Muscle of leg (tissue), 11 donors: ENCODE data around the gene EMID1. TPM values are rescaled to one million over a fixed set of nuclear protein-coding genes. Genes with fewer than 3 reads are reported as not detected.
A peak's percentile ranks its signal among the peaks of the same experiment; 100 is the strongest.

ENCODE experiments used
- DNase-seq: peaks from one replicate; pipeline ENCODE4 v3.0.0; 2013
- H3K27ac ChIP-seq: one replicate; pipeline ENCODE4 v1.5.1; 2013; ENCODE audit warnings: mild to moderate bottlenecking, low read length, control low read depth
- H3K27me3 ChIP-seq: one replicate; pipeline ENCODE4 v1.6.1; 2013; ENCODE audit warnings: low read length; ENCODE audit not compliant: control insufficient read depth, insufficient read depth
- H3K36me3 ChIP-seq: one replicate; pipeline ENCODE4 v1.6.1; 2013; ENCODE audit warnings: low read length; ENCODE audit not compliant: control insufficient read depth, insufficient read depth
- H3K4me1 ChIP-seq: one replicate; pipeline ENCODE4 v1.6.1; 2013; ENCODE audit warnings: low read length; ENCODE audit not compliant: control insufficient read depth, insufficient read depth
- H3K4me3 ChIP-seq: one replicate; pipeline ENCODE4 v1.5.1; 2013; ENCODE audit warnings: low read length, control low read depth
- H3K9me3 ChIP-seq: replicated peaks from 2 replicates; pipeline ENCODE4 v1.6.1; 2013; ENCODE audit warnings: low read depth, low read length; ENCODE audit not compliant: control insufficient read depth
- WGBS: methylation state at CpG from one replicate; pipeline ENCODE4 v1.1.5; 2013; ENCODE audit warnings: missing lambda C conversion rate; ENCODE audit not compliant: insufficient coverage; 5-methylcytosine and 5-hydroxymethylcytosine counted together
- polyA plus RNA-seq, 8 donors: library from polyadenylated mRNA; unstranded; fragments of 120-200 nt; gene quantifications; one replicate each; pipeline versions ENCODE4 v1.2.1 to v1.2.3, GENCODE V29; 2013; ENCODE audit warnings: inconsistent platforms in 1 of 8, low replicate concordance in 1 of 8; ENCODE audit not compliant: insufficient read length in 8 of 8, insufficient read depth in 1 of 8
- total RNA-seq: library from RNA; stranded (reverse); fragments of 120-200 nt; gene quantifications from one replicate; pipeline ENCODE4 v1.2.4, GENCODE V29; 2013

Gene EMID1
- total and polyA plus RNA-seq, 9 donors, result 5.2 to 20.4 (median 7.2) TPM

- peak; percentile 92 for DNase-seq
- Histone ChIP-seq H3K4me1 (peaks cover 27% of the 10 kb centered on the region), H3K36me3 (peaks cover 41% of the 10 kb centered on the region), H3K4me3 (peak overlapping the region; percentile 81), H3K27ac (peak overlapping the region; percentile 98), H3K27me3 (no peaks in the 10 kb centered on the region), H3K9me3 (no peaks in the 10 kb centered on the region)
- under 1% methylated on average over 44 of the region's 51 CpGs for WGBS
These were observed 63.0 kb downstream of the EMID1 start for GRCh38 chr22:29268511-29269229.

GRCh38 chr22:29269230-29269604 lies 63.5 kb downstream of the EMID1 start:
- Histone ChIP-seq H3K27me3 (no peaks in the 10 kb centered on the region), H3K9me3 (no peaks in the 10 kb centered on the region), H3K27ac (peak overlapping the region; percentile 98), H3K4me3 (peak overlapping the region; percentile 81), H3K36me3 (peaks cover 38% of the 10 kb centered on the region), H3K4me1 (peaks cover 27% of the 10 kb centered on the region)
- no peak for DNase-seq
- 0% methylated on average over 10 of the region's 14 CpGs for WGBS

GRCh38 chr22:29269731-29270474 lies 64.2 kb downstream of the EMID1 start:
- Histone ChIP-seq H3K9me3 (no peaks in the 10 kb centered on the region), H3K4me1 (peaks cover 27% of the 10 kb centered on the region), H3K27me3 (no peaks in the 10 kb centered on the region), H3K27ac (no peak overlapping the region), H3K36me3 (peaks cover 36% of the 10 kb centered on the region), H3K4me3 (peak overlapping the region; percentile 81)
- WGBS, result 16% methylated on average over 4 of the region's 13 CpGs
- no peak for DNase-seq

- Histone ChIP-seq H3K27me3 (no peaks in the 10 kb centered on the region), H3K4me3 (peak overlapping the region; percentile 81), H3K36me3 (peaks cover 35% of the 10 kb centered on the region), H3K27ac (no peak overlapping the region), H3K4me1 (peaks cover 27% of the 10 kb centered on the region), H3K9me3 (no peaks in the 10 kb centered on the region)
- DNase-seq, result no peak
- WGBS, result 0% methylated on average over 3 of the region's 9 CpGs
These were observed 65.0 kb downstream of the EMID1 start for GRCh38 chr22:29270475-29271271.

GRCh38 chr22:29272624-29273023 lies 66.9 kb downstream of the EMID1 start:
- Histone ChIP-seq H3K27ac (no peak overlapping the region), H3K4me3 (no peak overlapping the region), H3K4me1 (peaks cover 13% of the 10 kb centered on the region), H3K36me3 (peaks cover 36% of the 10 kb centered on the region), H3K9me3 (no peaks in the 10 kb centered on the region), H3K27me3 (no peaks in the 10 kb centered on the region)
- WGBS, result no CpG with 5 or more reads among the region's 2 CpGs
- no peak for DNase-seq

GRCh38 chr22:29275167-29275566 lies 69.5 kb downstream of the EMID1 start:
- Histone ChIP-seq H3K27ac (no peak overlapping the region), H3K36me3 (peaks cover 52% of the 10 kb centered on the region), H3K4me3 (no peak overlapping the region), H3K4me1 (peaks cover 1% of the 10 kb centered on the region), H3K9me3 (no peaks in the 10 kb centered on the region), H3K27me3 (no peaks in the 10 kb centered on the region)
- no CpG with 5 or more reads among the region's 3 CpGs for WGBS
- DNase-seq, result no peak

GRCh38 chr22:29275819-29276565 lies 70.3 kb downstream of the EMID1 start:
- Histone ChIP-seq H3K9me3 (no peaks in the 10 kb centered on the region), H3K27me3 (no peaks in the 10 kb centered on the region), H3K36me3 (peaks cover 57% of the 10 kb centered on the region), H3K27ac (no peak overlapping the region), H3K4me3 (no peak overlapping the region), H3K4me1 (no peaks in the 10 kb centered on the region)
- DNase-seq, result no peak
- WGBS, result no CpG with 5 or more reads among the region's 3 CpGs

- Histone ChIP-seq H3K27me3 (no peaks in the 10 kb centered on the region), H3K9me3 (no peaks in the 10 kb centered on the region), H3K4me1 (no peaks in the 10 kb centered on the region), H3K27ac (no peak overlapping the region), H3K4me3 (no peak overlapping the region), H3K36me3 (peaks cover 67% of the 10 kb centered on the region)
- no peak for DNase-seq
- WGBS, result no CpG with 5 or more reads among the region's 1 CpG
These were observed 72.2 kb downstream of the EMID1 start for GRCh38 chr22:29277927-29278326.

GRCh38 chr22:29284196-29284595 lies 78.5 kb downstream of the EMID1 start:
- H3K36me3 ChIP-seq, result peaks cover 84% of the 10 kb centered on the region
- no peaks in the 10 kb centered on the region for H3K4me1 ChIP-seq
- H3K27ac ChIP-seq, result no peak overlapping the region
- no peak for DNase-seq
- H3K4me3 ChIP-seq, result no peak overlapping the region
- no peaks in the 10 kb centered on the region for H3K9me3 ChIP-seq
- no peaks in the 10 kb centered on the region for H3K27me3 ChIP-seq
- WGBS, result 100% methylated on average over 1 of the region's 3 CpGs
